ENCODE measurements around the gene SCUBE1. TPM values are rescaled to one million over a fixed set of nuclear protein-coding genes. Genes with fewer than 3 reads are reported as not detected.

SCUBE1 gene
- total and polyA plus RNA-seq, 2 experiments from 2014 or later: 2.1 to 2.2 TPM

- 93% methylated on average over 25 of the region's 34 CpGs for WGBS (ENCODE audit: low lambda C conversion rate, missing lambda C conversion rate)
- TF ChIP-seq EZH2phosphoT487 (IDR thresholded peaks at IDR 0.05; ENCODE audit: low read depth, severe bottlenecking, unreplicated experiment): no peak
- no peak for TF ChIP-seq CTCF (IDR thresholded peaks at IDR 0.05; ENCODE audit: poor library complexity)
- no peak for TF ChIP-seq EZH2 (IDR thresholded peaks at IDR 0.05; ENCODE audit: borderline replicate concordance)
- H2AFZ ChIP-seq: no peak overlapping the region
- DNase-seq (ENCODE audit: low spot score): no peak
- H3K9me3 ChIP-seq (ENCODE audit: low read depth): no peaks in the 10 kb centered on the region
- H4K20me1 ChIP-seq (ENCODE audit: insufficient read depth, poor library complexity, severe bottlenecking): no peaks in the 10 kb centered on the region
- H3K9me2 ChIP-seq (replicated peaks; ENCODE audit: insufficient read depth): no peaks in the 10 kb centered on the region
- no peaks in the 10 kb centered on the region for H3K36me3 ChIP-seq (replicated peaks; ENCODE audit: insufficient read depth, low read depth)
- H3K27me3 ChIP-seq: no peaks in the 10 kb centered on the region
- no peak overlapping the region for H3K4me2 ChIP-seq
- H3K4me3 ChIP-seq: no peak overlapping the region
- H3K27ac ChIP-seq: no peak overlapping the region
- H3K4me1 ChIP-seq (ENCODE audit: insufficient read depth): peaks cover 7% of the 10 kb centered on the region
- H3K79me2 ChIP-seq: no peaks in the 10 kb centered on the region
These were observed 132.3 kb downstream of the SCUBE1 start for GRCh38 chr22:43210631-43211515.

- H3K79me2 ChIP-seq: no peaks in the 10 kb centered on the region
- peaks cover 7% of the 10 kb centered on the region for H3K4me1 ChIP-seq (ENCODE audit: insufficient read depth)
- H3K9me2 ChIP-seq (replicated peaks; ENCODE audit: insufficient read depth): no peaks in the 10 kb centered on the region
- H3K27me3 ChIP-seq: no peaks in the 10 kb centered on the region
- no peaks in the 10 kb centered on the region for H3K36me3 ChIP-seq (replicated peaks; ENCODE audit: insufficient read depth, low read depth)
- no peak overlapping the region for H3K4me3 ChIP-seq
- 97% methylated on average over 21 of the region's 22 CpGs for WGBS (ENCODE audit: low lambda C conversion rate, missing lambda C conversion rate)
- H3K4me2 ChIP-seq: no peak overlapping the region
- no peak for DNase-seq (ENCODE audit: low spot score)
- no peak for TF ChIP-seq EZH2phosphoT487 (IDR thresholded peaks at IDR 0.05; ENCODE audit: low read depth, severe bottlenecking, unreplicated experiment)
- no peak for TF ChIP-seq EZH2 (IDR thresholded peaks at IDR 0.05; ENCODE audit: borderline replicate concordance)
- TF ChIP-seq CTCF (IDR thresholded peaks at IDR 0.05; ENCODE audit: poor library complexity): no peak
- H3K9me3 ChIP-seq (ENCODE audit: low read depth): no peaks in the 10 kb centered on the region
- no peaks in the 10 kb centered on the region for H4K20me1 ChIP-seq (ENCODE audit: insufficient read depth, poor library complexity, severe bottlenecking)
- H2AFZ ChIP-seq: no peak overlapping the region
- H3K27ac ChIP-seq: no peak overlapping the region
These were observed 133.2 kb downstream of the SCUBE1 start for GRCh38 chr22:43209971-43210370.

- Histone ChIP-seq H3K36me3 (replicated peaks; ENCODE audit: insufficient read depth, low read depth) (no peaks in the 10 kb centered on the region), H4K20me1 (ENCODE audit: insufficient read depth, poor library complexity, severe bottlenecking) (no peaks in the 10 kb centered on the region), H3K9me3 (ENCODE audit: low read depth) (no peaks in the 10 kb centered on the region), H3K4me2 (no peak overlapping the region), H3K9me2 (replicated peaks; ENCODE audit: insufficient read depth) (no peaks in the 10 kb centered on the region), H3K27ac (no peak overlapping the region), H3K4me1 (ENCODE audit: insufficient read depth) (peaks cover 7% of the 10 kb centered on the region), H3K4me3 (no peak overlapping the region), H2AFZ (no peak overlapping the region), H3K79me2 (no peaks in the 10 kb centered on the region), H3K27me3 (no peaks in the 10 kb centered on the region)
- no peak for DNase-seq (ENCODE audit: low spot score)
- TF ChIP-seq EZH2 (IDR thresholded peaks at IDR 0.05; ENCODE audit: borderline replicate concordance) (no peak), EZH2phosphoT487 (IDR thresholded peaks at IDR 0.05; ENCODE audit: low read depth, severe bottlenecking, unreplicated experiment) (no peak), CTCF (IDR thresholded peaks at IDR 0.05; ENCODE audit: poor library complexity) (no peak)
- WGBS (ENCODE audit: low lambda C conversion rate, missing lambda C conversion rate): 96% methylated on average over 15 of the region's 15 CpGs
These were observed 133.7 kb downstream of the SCUBE1 start for GRCh38 chr22:43209523-43209890.
